ENCODE data around the gene ALX4. TPM values are rescaled to one million over a fixed set of nuclear protein-coding genes. Genes with fewer than 3 reads are reported as not detected.

ALX4 gene
- total RNA-seq, 1 experiment from 2014 or later = not detected

GRCh38 chr11:44275241-44275640 lies 34.7 kb downstream of the ALX4 start:
- Histone ChIP-seq H3K4me2 (ENCODE audit: low read depth, low read length, poor library complexity, severe bottlenecking) (no peak overlapping the region), H2AFZ (ENCODE audit: low read length) (no peak overlapping the region), H3K4me3 (ENCODE audit: low read length) (no peak overlapping the region), H3K9ac (ENCODE audit: low read length) (no peak overlapping the region), H3K9me3 (ENCODE audit: low read length) (no peaks in the 10 kb centered on the region), H3K9me2 (replicated peaks; ENCODE audit: insufficient read depth, low read length) (no peaks in the 10 kb centered on the region), H3K27me3 (ENCODE audit: low read length) (no peaks in the 10 kb centered on the region), H3K4me1 (ENCODE audit: low read length) (no peaks in the 10 kb centered on the region), H4K20me1 (ENCODE audit: insufficient read depth, low read depth, low read length) (no peaks in the 10 kb centered on the region), H3K36me3 (ENCODE audit: insufficient read depth, low read length) (no peaks in the 10 kb centered on the region), H3K79me2 (ENCODE audit: low read length) (no peaks in the 10 kb centered on the region), H3K27ac (ENCODE audit: low read length) (no peak overlapping the region)
- DNase-seq = no peak

- H3K9me3 ChIP-seq (ENCODE audit: low read length) = no peaks in the 10 kb centered on the region
Observed at GRCh38 chr11:44274404-44274803, 35.5 kb downstream of the ALX4 start.

GRCh38 chr11:44271286-44271685 lies 38.7 kb downstream of the ALX4 start:
- no peak overlapping the region for H3K27ac ChIP-seq (ENCODE audit: low read length)
- H3K79me2 ChIP-seq (ENCODE audit: low read length) = no peaks in the 10 kb centered on the region
- no peak overlapping the region for H3K4me2 ChIP-seq (ENCODE audit: low read depth, low read length, poor library complexity, severe bottlenecking)
- no peaks in the 10 kb centered on the region for H3K9me3 ChIP-seq (ENCODE audit: low read length)
- H3K4me3 ChIP-seq (ENCODE audit: low read length) = no peak overlapping the region
- no peak overlapping the region for H2AFZ ChIP-seq (ENCODE audit: low read length)
- H3K4me1 ChIP-seq (ENCODE audit: low read length) = no peaks in the 10 kb centered on the region
- H3K9me2 ChIP-seq (replicated peaks; ENCODE audit: insufficient read depth, low read length) = no peaks in the 10 kb centered on the region
- no peak for DNase-seq
- H3K9ac ChIP-seq (ENCODE audit: low read length) = no peak overlapping the region
- 0 out of 2 replicates have a peak, but pooled peaks cover 3% of the 10 kb centered on the region for H4K20me1 ChIP-seq (ENCODE audit: insufficient read depth, low read depth, low read length)
- H3K36me3 ChIP-seq (ENCODE audit: insufficient read depth, low read length) = no peaks in the 10 kb centered on the region
- no peaks in the 10 kb centered on the region for H3K27me3 ChIP-seq (ENCODE audit: low read length)

More at GRCh38 chr11:44274404-44274803, 35.5 kb downstream of the ALX4 start:
- Histone ChIP-seq H3K9ac (ENCODE audit: low read length) (no peak overlapping the region), H4K20me1 (ENCODE audit: insufficient read depth, low read depth, low read length) (no peaks in the 10 kb centered on the region), H3K36me3 (ENCODE audit: insufficient read depth, low read length) (no peaks in the 10 kb centered on the region), H3K4me1 (ENCODE audit: low read length) (no peaks in the 10 kb centered on the region), H3K27me3 (ENCODE audit: low read length) (no peaks in the 10 kb centered on the region), H3K4me2 (ENCODE audit: low read depth, low read length, poor library complexity, severe bottlenecking) (no peak overlapping the region), H3K4me3 (ENCODE audit: low read length) (no peak overlapping the region), H3K27ac (ENCODE audit: low read length) (no peak overlapping the region), H2AFZ (ENCODE audit: low read length) (no peak overlapping the region), H3K79me2 (ENCODE audit: low read length) (no peaks in the 10 kb centered on the region), H3K9me2 (replicated peaks; ENCODE audit: insufficient read depth, low read length) (no peaks in the 10 kb centered on the region)
- DNase-seq = no peak

- DNase-seq = no peak
- no peaks in the 10 kb centered on the region for H3K4me1 ChIP-seq (ENCODE audit: low read length)
- H3K9me2 ChIP-seq (replicated peaks; ENCODE audit: insufficient read depth, low read length) = no peaks in the 10 kb centered on the region
- H3K36me3 ChIP-seq (ENCODE audit: insufficient read depth, low read length) = no peaks in the 10 kb centered on the region
- no peak overlapping the region for H3K9ac ChIP-seq (ENCODE audit: low read length)
- H2AFZ ChIP-seq (ENCODE audit: low read length) = no peak overlapping the region
- no peak overlapping the region for H3K4me2 ChIP-seq (ENCODE audit: low read depth, low read length, poor library complexity, severe bottlenecking)
- no peak overlapping the region for H3K4me3 ChIP-seq (ENCODE audit: low read length)
- H3K27me3 ChIP-seq (ENCODE audit: low read length) = no peaks in the 10 kb centered on the region
- H3K27ac ChIP-seq (ENCODE audit: low read length) = no peak overlapping the region
- H3K9me3 ChIP-seq (ENCODE audit: low read length) = no peaks in the 10 kb centered on the region
- 0 out of 2 replicates have a peak, but pooled peaks cover 3% of the 10 kb centered on the region for H4K20me1 ChIP-seq (ENCODE audit: insufficient read depth, low read depth, low read length)
- no peaks in the 10 kb centered on the region for H3K79me2 ChIP-seq (ENCODE audit: low read length)
Observed at GRCh38 chr11:44270403-44271273, 39.3 kb downstream of the ALX4 start.

- H3K9me2 ChIP-seq (replicated peaks; ENCODE audit: insufficient read depth, low read length) = no peaks in the 10 kb centered on the region
- H3K27me3 ChIP-seq (ENCODE audit: low read length) = no peaks in the 10 kb centered on the region
- no peak overlapping the region for H3K9ac ChIP-seq (ENCODE audit: low read length)
- 0 out of 2 replicates have a peak, but pooled peaks cover 3% of the 10 kb centered on the region for H4K20me1 ChIP-seq (ENCODE audit: insufficient read depth, low read depth, low read length)
- no peak overlapping the region for H3K4me3 ChIP-seq (ENCODE audit: low read length)
- H2AFZ ChIP-seq (ENCODE audit: low read length) = no peak overlapping the region
- H3K9me3 ChIP-seq (ENCODE audit: low read length) = no peaks in the 10 kb centered on the region
- DNase-seq = no peak
- H3K79me2 ChIP-seq (ENCODE audit: low read length) = no peaks in the 10 kb centered on the region
- H3K36me3 ChIP-seq (ENCODE audit: insufficient read depth, low read length) = no peaks in the 10 kb centered on the region
- no peaks in the 10 kb centered on the region for H3K4me1 ChIP-seq (ENCODE audit: low read length)
- no peak overlapping the region for H3K4me2 ChIP-seq (ENCODE audit: low read depth, low read length, poor library complexity, severe bottlenecking)
- no peak overlapping the region for H3K27ac ChIP-seq (ENCODE audit: low read length)
Observed at GRCh38 chr11:44269369-44270351, 40.3 kb downstream of the ALX4 start.

GRCh38 chr11:44268614-44269080 lies 41.3 kb downstream of the ALX4 start:
- Histone ChIP-seq H3K4me3 (ENCODE audit: low read length) (no peak overlapping the region), H3K27me3 (ENCODE audit: low read length) (no peaks in the 10 kb centered on the region), H3K4me2 (ENCODE audit: low read depth, low read length, poor library complexity, severe bottlenecking) (no peak overlapping the region), H3K79me2 (ENCODE audit: low read length) (no peaks in the 10 kb centered on the region), H3K9me3 (ENCODE audit: low read length) (no peaks in the 10 kb centered on the region), H2AFZ (ENCODE audit: low read length) (no peak overlapping the region), H3K9ac (ENCODE audit: low read length) (no peak overlapping the region), H3K9me2 (replicated peaks; ENCODE audit: insufficient read depth, low read length) (no peaks in the 10 kb centered on the region), H3K27ac (ENCODE audit: low read length) (no peak overlapping the region), H4K20me1 (ENCODE audit: insufficient read depth, low read depth, low read length) (0 out of 2 replicates have a peak, but pooled peaks cover 3% of the 10 kb centered on the region), H3K4me1 (ENCODE audit: low read length) (no peaks in the 10 kb centered on the region), H3K36me3 (ENCODE audit: insufficient read depth, low read length) (no peaks in the 10 kb centered on the region)
- DNase-seq = no peak

- H3K4me2 ChIP-seq (ENCODE audit: low read depth, low read length, poor library complexity, severe bottlenecking) = no peak overlapping the region
- no peak overlapping the region for H3K4me3 ChIP-seq (ENCODE audit: low read length)
Observed at GRCh38 chr11:44267750-44268613, 42.0 kb downstream of the ALX4 start.

More at GRCh38 chr11:44267750-44268613, 42.0 kb downstream of the ALX4 start:
- Histone ChIP-seq H3K27me3 (ENCODE audit: low read length) (no peaks in the 10 kb centered on the region), H3K27ac (ENCODE audit: low read length) (no peak overlapping the region), H3K36me3 (ENCODE audit: insufficient read depth, low read length) (no peaks in the 10 kb centered on the region), H4K20me1 (ENCODE audit: insufficient read depth, low read depth, low read length) (0 out of 2 replicates have a peak, but pooled peaks cover 3% of the 10 kb centered on the region), H2AFZ (ENCODE audit: low read length) (no peak overlapping the region), H3K9ac (ENCODE audit: low read length) (no peak overlapping the region), H3K4me1 (ENCODE audit: low read length) (no peaks in the 10 kb centered on the region), H3K79me2 (ENCODE audit: low read length) (no peaks in the 10 kb centered on the region), H3K9me3 (ENCODE audit: low read length) (no peaks in the 10 kb centered on the region), H3K9me2 (replicated peaks; ENCODE audit: insufficient read depth, low read length) (no peaks in the 10 kb centered on the region)
- DNase-seq = no peak
